HG03159 (cell line): ENCODE measurements around the gene RSAD2.

Source experiments
- ATAC-seq: cut with Tn5 transposase; IDR thresholded peaks from one replicate; pipeline ENCODE4 v1.9.1; 2021; ENCODE audit warnings: mild to moderate bottlenecking, moderate library complexity; ENCODE audit not compliant: unreplicated experiment

Gene RSAD2

DNA sequence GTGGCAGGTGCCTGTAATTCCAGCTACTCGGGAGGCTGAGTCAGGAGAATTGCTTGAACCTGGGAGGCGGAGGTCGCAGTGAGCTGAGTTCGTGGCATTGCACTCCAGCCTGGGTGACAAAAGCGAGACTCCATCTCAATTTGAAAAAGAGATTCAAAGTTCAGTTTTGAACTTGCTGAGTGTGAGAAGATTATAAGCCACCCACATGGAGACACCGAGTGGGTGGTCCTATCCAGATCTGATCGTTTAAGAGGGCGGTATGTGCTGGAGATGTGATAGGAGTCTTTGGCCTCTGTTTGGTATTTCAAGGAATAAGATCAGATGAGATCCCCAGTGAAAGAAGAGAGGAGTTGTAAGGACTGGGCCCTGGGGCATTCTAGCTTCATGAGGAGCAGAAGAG is 65.3 kb downstream of the RSAD2 start:
- no peak for ATAC-seq

DNA sequence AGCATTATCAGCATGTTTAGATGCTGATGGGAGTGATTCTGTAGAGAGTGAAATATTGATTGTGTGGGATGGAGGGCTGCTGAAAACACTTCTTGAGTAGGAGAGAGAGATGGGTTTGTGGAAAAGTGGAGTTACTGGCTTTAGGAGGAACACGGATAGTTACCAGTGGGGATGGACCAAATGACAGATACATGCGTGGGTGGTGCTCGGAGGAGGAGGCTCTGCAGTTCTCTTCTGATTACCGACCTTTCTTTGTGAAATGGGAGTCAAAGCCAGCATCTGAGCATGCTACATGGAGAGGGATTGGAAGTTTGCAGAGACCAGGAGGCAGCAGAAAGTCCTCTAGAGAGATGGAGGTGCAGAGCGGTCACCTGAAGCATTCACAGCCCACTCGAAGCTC is 65.9 kb downstream of the RSAD2 start:
- ATAC-seq: no peak

DNA sequence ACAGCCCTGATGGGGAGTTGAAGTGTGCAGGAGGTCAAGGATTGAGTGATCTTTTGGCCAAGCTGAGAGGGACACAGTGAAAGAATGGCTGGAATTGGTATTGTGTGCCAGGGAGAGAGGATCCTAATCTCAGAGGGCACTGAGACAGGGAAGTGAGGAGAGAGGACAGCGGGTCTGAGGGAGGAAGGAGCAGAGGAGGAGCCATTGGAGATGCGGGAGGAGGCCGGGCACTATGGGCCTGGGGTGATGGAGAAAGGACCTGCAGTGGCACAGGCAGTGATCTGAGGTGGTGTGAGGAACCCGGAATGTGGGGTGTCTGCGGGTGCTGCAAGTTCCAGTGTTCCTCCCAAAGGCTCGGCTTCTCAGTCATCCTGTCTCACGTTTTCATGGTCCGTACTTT is 66.4 kb downstream of the RSAD2 start:
- no peak for ATAC-seq

DNA sequence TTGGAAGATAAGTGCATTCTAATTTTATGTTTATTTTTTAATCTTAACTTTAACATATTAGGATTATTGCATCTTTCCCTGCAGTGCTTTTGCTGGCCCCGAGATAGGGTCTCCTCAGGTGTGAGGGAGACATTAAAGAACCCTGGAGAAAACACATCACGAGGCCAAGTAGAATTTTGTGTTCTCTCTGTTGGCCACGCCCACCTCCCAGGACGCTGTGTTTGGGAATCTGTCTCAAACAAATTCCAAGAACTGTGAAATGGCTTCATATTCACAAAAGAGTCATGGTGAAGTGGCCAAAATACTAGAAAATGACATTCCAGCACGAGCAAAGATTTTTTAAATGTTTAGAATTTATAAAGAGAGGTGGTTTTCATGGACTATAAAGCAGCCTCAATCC is 67.0 kb downstream of the RSAD2 start:
- ATAC-seq: no peak

DNA sequence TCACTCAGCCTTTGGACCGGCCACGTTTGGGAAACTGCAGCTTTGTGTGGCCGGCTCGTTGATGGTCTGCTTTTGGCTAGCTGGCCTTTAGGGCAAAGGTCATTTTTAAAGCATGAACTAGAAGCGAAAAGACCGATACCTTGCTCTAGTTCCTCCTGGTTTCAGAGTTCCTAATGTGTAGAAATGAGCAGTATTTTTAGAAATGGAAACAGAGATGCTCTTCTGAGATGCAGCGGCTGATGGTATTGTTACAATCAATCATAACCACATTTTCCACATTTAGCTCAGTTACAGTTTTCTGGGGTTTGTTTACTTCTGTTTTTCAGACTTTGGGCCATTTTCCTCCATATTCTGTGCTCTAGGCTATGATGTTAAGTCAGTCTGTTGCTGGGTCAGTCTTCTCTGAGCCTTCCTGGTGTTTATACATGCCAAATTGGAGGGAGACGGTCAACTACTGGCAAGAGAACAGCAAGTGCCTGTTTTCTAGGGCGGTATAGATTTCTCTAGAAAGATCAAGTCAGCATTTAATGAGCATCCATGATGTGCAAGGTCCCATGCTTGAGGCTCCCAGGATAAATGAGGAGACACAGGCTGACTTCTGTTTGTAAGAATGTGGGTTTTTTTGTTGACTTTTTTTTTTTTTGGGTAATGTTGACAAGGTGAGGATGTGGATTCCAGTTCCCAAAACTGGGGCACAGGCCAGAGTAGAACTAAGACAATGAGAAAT is 67.7 kb downstream of the RSAD2 start:
- ATAC-seq: peak; percentile 86

DNA sequence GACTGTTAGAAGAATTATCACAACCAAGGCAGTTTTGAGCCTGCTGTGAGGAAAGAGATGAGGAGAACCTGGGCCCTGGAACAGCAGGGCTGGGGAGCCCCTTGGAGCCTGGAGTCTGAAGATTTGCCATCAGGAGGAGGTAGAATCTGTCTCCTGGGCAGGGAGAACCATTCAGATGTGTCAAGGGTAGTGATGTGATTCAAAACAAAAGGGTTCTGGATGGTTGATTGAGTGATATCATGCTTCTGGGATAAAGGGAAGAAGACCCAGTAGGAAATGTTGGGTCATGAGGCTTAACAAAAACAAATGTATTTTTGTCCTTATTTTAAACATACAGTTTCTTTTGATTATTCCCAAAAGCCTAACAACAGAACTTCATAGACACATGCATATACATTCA is 68.2 kb downstream of the RSAD2 start:
- no peak for ATAC-seq

DNA sequence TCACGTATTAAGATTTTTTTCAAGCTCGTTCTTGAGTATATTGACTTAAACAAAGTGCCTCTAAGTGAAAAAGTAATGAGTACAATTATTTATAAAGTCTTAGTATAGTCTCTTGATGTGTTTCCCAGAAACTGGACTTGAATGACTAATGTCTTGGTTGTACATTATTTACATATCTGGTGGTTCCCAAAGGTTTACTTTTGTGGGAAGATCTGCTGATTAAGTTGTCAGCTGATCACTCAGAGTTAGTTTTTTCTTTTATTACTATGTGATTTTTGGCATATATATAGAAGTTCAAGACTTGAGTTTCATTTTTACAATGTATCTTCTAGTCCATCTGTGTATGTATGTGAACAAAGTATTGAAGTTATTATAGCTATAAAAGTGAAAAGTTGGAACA is 69.1 kb downstream of the RSAD2 start:
- no peak for ATAC-seq
